AG10803 (cell line): ENCODE results near the gene RALGAPA2.

ENCODE experiments used
- DNase-seq: peaks from one replicate; pipeline ENCODE4 v3.0.0; 2010; ENCODE audit warnings: low read depth
- H3K4me3 ChIP-seq: 2 replicates; pipeline ENCODE4 v1.5.1; 2011; ENCODE audit warnings: mild to moderate bottlenecking, low read length, control low read depth
- TF ChIP-seq, protein P1 (sequence below): conservative IDR thresholded peaks from 2 replicates; pipeline ENCODE4 v1.5.1; 2011; ENCODE audit warnings: mild to moderate bottlenecking, low read length, control low read depth, inconsistent platforms

Gene RALGAPA2

GRCh38 chr20:20657092-20657491 is 55.4 kb downstream of the RALGAPA2 start:
- H3K4me3 ChIP-seq: no peak overlapping the region
- DNase-seq: no peak
- TF ChIP-seq, protein P1, sequence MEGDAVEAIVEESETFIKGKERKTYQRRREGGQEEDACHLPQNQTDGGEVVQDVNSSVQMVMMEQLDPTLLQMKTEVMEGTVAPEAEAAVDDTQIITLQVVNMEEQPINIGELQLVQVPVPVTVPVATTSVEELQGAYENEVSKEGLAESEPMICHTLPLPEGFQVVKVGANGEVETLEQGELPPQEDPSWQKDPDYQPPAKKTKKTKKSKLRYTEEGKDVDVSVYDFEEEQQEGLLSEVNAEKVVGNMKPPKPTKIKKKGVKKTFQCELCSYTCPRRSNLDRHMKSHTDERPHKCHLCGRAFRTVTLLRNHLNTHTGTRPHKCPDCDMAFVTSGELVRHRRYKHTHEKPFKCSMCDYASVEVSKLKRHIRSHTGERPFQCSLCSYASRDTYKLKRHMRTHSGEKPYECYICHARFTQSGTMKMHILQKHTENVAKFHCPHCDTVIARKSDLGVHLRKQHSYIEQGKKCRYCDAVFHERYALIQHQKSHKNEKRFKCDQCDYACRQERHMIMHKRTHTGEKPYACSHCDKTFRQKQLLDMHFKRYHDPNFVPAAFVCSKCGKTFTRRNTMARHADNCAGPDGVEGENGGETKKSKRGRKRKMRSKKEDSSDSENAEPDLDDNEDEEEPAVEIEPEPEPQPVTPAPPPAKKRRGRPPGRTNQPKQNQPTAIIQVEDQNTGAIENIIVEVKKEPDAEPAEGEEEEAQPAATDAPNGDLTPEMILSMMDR: no peak

DNA sequence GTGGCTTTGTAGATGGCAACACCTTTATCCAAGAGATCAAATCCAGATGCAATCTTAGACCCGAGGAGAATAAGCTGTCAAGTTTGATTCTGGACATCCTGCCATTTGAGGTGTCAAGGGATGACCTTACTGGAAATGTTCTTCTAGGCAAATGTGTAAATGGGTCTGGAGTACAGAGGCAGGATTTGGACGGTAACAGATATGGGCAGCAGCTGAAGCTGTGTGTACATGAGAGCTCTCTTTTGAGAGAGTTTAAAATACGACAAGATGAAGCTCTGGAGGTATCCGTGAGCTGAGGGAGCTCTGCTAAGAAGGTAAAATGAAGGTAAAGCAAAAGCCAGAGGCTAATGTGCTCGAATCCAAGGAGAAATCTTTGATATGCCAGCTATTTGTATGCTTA is 56.6 kb downstream of the RALGAPA2 start:
- TF ChIP-seq, protein P1: no peak
- H3K4me3 ChIP-seq: no peak overlapping the region
- DNase-seq: no peak

GRCh38 chr20:20649945-20650344 is 62.5 kb downstream of the RALGAPA2 start:
- DNase-seq: no peak
- TF ChIP-seq, protein P1: no peak
- H3K4me3 ChIP-seq: no peak overlapping the region

DNA sequence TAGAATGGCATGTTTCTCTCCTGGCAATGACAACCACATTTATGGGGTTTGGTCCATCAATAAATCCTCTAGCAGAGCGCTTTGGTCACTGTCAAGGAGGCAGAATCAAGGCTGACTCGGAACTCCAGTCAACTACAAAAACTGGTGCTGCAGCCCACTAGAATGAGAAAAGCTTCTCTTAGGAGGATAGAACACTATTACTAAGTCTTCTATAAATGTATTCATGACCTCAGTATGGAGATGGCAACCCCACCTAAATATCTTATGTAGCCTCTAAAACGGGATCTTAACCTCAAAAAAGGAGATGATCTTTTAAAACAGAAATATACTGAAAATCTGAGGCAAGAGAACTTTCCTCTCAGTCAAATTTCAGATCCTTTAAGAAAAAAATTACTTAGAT is 68.5 kb downstream of the RALGAPA2 start:
- TF ChIP-seq, protein P1: no peak
- no peak for DNase-seq
- H3K4me3 ChIP-seq: no peak overlapping the region

- no peak for DNase-seq
- TF ChIP-seq, protein P1: no peak
These were observed 70.7 kb downstream of the RALGAPA2 start for GRCh38 chr20:20641783-20642182.

GRCh38 chr20:20638878-20639277 is 73.6 kb downstream of the RALGAPA2 start:
- TF ChIP-seq, protein P1: no peak
- no peak for DNase-seq
- H3K4me3 ChIP-seq: no peak overlapping the region

More at GRCh38 chr20:20641783-20642182, 70.7 kb downstream of the RALGAPA2 start:
- no peak overlapping the region for H3K4me3 ChIP-seq

- no peak for DNase-seq
- TF ChIP-seq, protein P1: no peak
- no peak overlapping the region for H3K4me3 ChIP-seq
These were observed 74.3 kb downstream of the RALGAPA2 start for GRCh38 chr20:20637998-20638725.
